ENCODE measurements around the gene RBFOX2.

GRCh38 chr22:35930933-35931332 lies 97.7 kb downstream of the RBFOX2 start:
- peak; percentile 81 for TF ChIP-seq CTCF (IDR thresholded peaks at IDR 0.05; ENCODE audit: low read depth, low read length)
- no peak for TF ChIP-seq EZH2phosphoT487 (IDR thresholded peaks at IDR 0.05; ENCODE audit: low read depth)

Data from OCI-LY3 (cell line).